Measurements from ENCODE around the gene FAM83D. TPM values are rescaled to one million over a fixed set of nuclear protein-coding genes. Genes with fewer than 3 reads are reported as not detected.

The FAM83D gene
- total RNA-seq, 3 donors from 2014 or later: 3.4 to 13.9 (median 13.1) TPM

GRCh38 chr20:38930242-38930569 is 4.0 kb downstream of the FAM83D start:
- H3K4me1 ChIP-seq (ENCODE audit: low read depth): peaks cover 12% of the 10 kb centered on the region

DNA sequence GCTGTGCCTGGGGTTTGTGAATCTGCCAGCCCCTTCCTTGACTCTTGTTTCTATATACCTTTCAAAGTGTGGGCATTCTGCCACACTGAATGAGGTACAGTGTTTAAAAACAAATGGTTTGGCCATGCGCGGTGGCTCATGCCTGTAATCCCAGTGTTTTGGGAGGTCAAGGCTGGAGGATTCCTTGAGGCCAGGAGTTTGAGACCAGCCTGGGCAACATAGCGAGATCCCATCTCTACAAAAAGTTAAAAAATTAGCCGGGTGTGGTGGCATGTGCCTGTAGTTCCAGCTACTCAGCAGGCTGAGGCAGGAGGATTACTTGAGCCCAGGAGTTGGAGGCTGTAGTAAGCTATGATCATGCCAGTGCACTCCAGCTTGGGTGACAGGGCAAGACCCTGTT is 5.8 kb downstream of the FAM83D start:
- H3K9me3 ChIP-seq: no peaks in the 10 kb centered on the region
- intact Hi-C loops (cut with DNase I, micrococcal nuclease): no loop called here
- DNase-seq (no peak), ATAC-seq (no peak)
- peaks cover 8% of the 10 kb centered on the region for H3K4me1 ChIP-seq (ENCODE audit: low read depth)
- TF ChIP-seq, protein P1, sequence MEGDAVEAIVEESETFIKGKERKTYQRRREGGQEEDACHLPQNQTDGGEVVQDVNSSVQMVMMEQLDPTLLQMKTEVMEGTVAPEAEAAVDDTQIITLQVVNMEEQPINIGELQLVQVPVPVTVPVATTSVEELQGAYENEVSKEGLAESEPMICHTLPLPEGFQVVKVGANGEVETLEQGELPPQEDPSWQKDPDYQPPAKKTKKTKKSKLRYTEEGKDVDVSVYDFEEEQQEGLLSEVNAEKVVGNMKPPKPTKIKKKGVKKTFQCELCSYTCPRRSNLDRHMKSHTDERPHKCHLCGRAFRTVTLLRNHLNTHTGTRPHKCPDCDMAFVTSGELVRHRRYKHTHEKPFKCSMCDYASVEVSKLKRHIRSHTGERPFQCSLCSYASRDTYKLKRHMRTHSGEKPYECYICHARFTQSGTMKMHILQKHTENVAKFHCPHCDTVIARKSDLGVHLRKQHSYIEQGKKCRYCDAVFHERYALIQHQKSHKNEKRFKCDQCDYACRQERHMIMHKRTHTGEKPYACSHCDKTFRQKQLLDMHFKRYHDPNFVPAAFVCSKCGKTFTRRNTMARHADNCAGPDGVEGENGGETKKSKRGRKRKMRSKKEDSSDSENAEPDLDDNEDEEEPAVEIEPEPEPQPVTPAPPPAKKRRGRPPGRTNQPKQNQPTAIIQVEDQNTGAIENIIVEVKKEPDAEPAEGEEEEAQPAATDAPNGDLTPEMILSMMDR (IDR thresholded peaks at IDR 0.05): no peak
- H3K4me3 ChIP-seq: no peak overlapping the region
- H3K36me3 ChIP-seq (ENCODE audit: low read depth): no peaks in the 10 kb centered on the region

More at GRCh38 chr20:38930242-38930569, 4.0 kb downstream of the FAM83D start:
- ATAC-seq: no peak
- H3K4me3 ChIP-seq: no peak overlapping the region
- no peaks in the 10 kb centered on the region for H3K36me3 ChIP-seq (ENCODE audit: low read depth)
- no peak for DNase-seq
- intact Hi-C loops (cut with DNase I, micrococcal nuclease): no loop called here
- TF ChIP-seq, protein P1 (IDR thresholded peaks at IDR 0.05): no peak
- H3K9me3 ChIP-seq: no peaks in the 10 kb centered on the region

DNA sequence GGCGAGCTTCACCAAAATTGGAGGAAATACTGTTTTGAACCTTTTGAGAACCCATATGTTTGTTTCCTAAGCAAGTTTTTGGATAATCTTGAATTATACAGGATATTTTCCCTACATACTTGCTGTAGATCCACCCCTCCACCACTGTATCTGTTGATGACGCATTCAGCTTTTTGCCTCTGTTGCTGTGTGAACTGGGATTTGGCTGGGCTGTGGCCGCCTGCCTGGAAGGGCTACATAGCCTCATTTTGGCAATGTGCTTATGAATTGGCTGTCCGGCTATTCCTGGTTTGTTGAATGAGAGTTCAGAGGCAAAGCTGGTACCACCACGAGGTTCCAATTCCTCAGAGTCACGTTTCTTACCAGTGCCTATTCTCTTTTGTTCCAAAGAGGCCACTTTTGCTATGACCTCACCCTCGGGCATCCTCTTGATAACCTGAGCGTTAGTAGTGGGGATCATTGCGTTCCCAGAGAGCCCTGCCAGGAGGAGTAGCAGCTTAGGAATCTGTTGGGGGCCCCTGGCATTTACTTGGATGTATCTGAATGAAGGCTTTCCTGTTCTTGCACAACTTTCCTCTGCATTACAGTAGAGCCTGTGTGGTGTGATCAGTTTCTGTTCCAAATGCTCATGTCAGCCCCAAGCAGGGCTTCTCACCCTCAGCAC is 6.4 kb downstream of the FAM83D start:
- DNase-seq: no peak
- no peaks in the 10 kb centered on the region for H3K9me3 ChIP-seq
- intact Hi-C loops (cut with DNase I, micrococcal nuclease): no loop called here
- peaks cover 3% of the 10 kb centered on the region for H3K4me1 ChIP-seq (ENCODE audit: low read depth)
- no peak overlapping the region for H3K4me3 ChIP-seq
- TF ChIP-seq, protein P1 (IDR thresholded peaks at IDR 0.05): no peak
- H3K36me3 ChIP-seq (ENCODE audit: low read depth): no peaks in the 10 kb centered on the region
- no peak for ATAC-seq

GRCh38 chr20:38934530-38934929 is 8.3 kb downstream of the FAM83D start:
- TF ChIP-seq, protein P1 (IDR thresholded peaks at IDR 0.05): no peak
- ATAC-seq (no peak), DNase-seq (no peak)
- no peak overlapping the region for H3K4me3 ChIP-seq
- H3K4me1 ChIP-seq (ENCODE audit: low read depth): no peaks in the 10 kb centered on the region
- H3K36me3 ChIP-seq (ENCODE audit: low read depth): no peaks in the 10 kb centered on the region
- H3K9me3 ChIP-seq: no peaks in the 10 kb centered on the region
- intact Hi-C loops (cut with DNase I, micrococcal nuclease): no loop called here

DNA sequence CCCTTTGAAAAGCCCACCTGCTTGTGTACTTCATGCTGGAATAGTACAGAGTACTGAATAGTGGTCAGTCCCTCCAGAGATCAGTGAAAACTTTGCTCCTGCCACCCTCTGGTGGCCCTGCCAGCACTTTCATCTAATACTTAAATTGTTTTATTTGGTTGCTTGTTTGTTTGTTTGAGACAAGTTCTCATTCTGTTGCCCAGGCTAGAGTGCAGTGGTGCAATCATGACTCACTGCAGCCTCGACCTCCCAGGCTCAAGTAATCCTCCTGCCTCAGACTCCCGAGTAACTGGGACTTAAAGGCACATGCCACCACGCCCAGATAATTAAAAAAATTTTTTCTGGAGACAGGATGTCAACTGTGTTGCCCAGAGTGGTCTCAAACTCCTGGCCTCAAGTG is 9.1 kb downstream of the FAM83D start:
- H3K9me3 ChIP-seq: no peaks in the 10 kb centered on the region
- ATAC-seq (no peak), DNase-seq (no peak)
- H3K36me3 ChIP-seq (ENCODE audit: low read depth): no peaks in the 10 kb centered on the region
- TF ChIP-seq, protein P1 (IDR thresholded peaks at IDR 0.05): no peak
- intact Hi-C loops (cut with DNase I, micrococcal nuclease): no loop called here
- no peak overlapping the region for H3K4me3 ChIP-seq
- H3K4me1 ChIP-seq (ENCODE audit: low read depth): no peaks in the 10 kb centered on the region

GRCh38 chr20:38935967-38936407 is 9.8 kb downstream of the FAM83D start:
- ATAC-seq (no peak), DNase-seq (no peak)
- no peaks in the 10 kb centered on the region for H3K9me3 ChIP-seq
- TF ChIP-seq, protein P1 (IDR thresholded peaks at IDR 0.05): no peak
- no peaks in the 10 kb centered on the region for H3K36me3 ChIP-seq (ENCODE audit: low read depth)
- no peaks in the 10 kb centered on the region for H3K4me1 ChIP-seq (ENCODE audit: low read depth)
- intact Hi-C loops (cut with DNase I, micrococcal nuclease): no loop called here
- no peak overlapping the region for H3K4me3 ChIP-seq
